OCI-LY1 (cell line): ENCODE results near the gene PTPRG.

Source experiments
- EZH2 ChIP-seq: fragments of 200-600 bp; sonication (generic), shearing (Covaris generic); IDR thresholded peaks from 2 replicates; pipeline ENCODE4 v1.8.0; 2017; ENCODE audit warnings: borderline replicate concordance, mixed run types, mild to moderate bottlenecking, antibody characterized with exemption, low read length, moderate library complexity, mixed read lengths
- TF ChIP-seq, protein P1 (sequence below): fragments of 200-600 bp; sonication (generic), shearing (Covaris generic); IDR thresholded peaks from 2 replicates; pipeline ENCODE4 v1.5.1; 2017; ENCODE audit warnings: mild to moderate bottlenecking, antibody characterized with exemption, low read length, moderate library complexity, mixed read lengths

- TF ChIP-seq, protein P1, sequence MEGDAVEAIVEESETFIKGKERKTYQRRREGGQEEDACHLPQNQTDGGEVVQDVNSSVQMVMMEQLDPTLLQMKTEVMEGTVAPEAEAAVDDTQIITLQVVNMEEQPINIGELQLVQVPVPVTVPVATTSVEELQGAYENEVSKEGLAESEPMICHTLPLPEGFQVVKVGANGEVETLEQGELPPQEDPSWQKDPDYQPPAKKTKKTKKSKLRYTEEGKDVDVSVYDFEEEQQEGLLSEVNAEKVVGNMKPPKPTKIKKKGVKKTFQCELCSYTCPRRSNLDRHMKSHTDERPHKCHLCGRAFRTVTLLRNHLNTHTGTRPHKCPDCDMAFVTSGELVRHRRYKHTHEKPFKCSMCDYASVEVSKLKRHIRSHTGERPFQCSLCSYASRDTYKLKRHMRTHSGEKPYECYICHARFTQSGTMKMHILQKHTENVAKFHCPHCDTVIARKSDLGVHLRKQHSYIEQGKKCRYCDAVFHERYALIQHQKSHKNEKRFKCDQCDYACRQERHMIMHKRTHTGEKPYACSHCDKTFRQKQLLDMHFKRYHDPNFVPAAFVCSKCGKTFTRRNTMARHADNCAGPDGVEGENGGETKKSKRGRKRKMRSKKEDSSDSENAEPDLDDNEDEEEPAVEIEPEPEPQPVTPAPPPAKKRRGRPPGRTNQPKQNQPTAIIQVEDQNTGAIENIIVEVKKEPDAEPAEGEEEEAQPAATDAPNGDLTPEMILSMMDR: no peak
- TF ChIP-seq EZH2: no peak
Measured at GRCh38 chr3:61563313-61564271, 2.2 kb downstream of the PTPRG start.
